K562 (cell line): ENCODE data around the gene RIT1.

Experiments used
- CTCF ChIP-seq, 3 experiments: IDR thresholded peaks in 2 of 3; conservative IDR thresholded peaks in 1 of 3; 2 replicates each; pipeline ENCODE4 v1.5.1; 2011 to 2012; ENCODE audit warnings: low read length in 3 of 3, mild to moderate bottlenecking in 3 of 3, control low read depth in 2 of 3, improper control_type of control experiment in 1 of 3, inconsistent platforms in 1 of 3, low read depth in 1 of 3, mixed read lengths in 1 of 3, moderate library complexity in 1 of 3; ENCODE audit not compliant: insufficient read depth in 2 of 3
- ELF4 ChIP-seq: fragments of 450-650 bp; formaldehyde crosslinking; IDR thresholded peaks from 2 replicates; pipeline ENCODE4 v1.4.0; 2022; ENCODE audit warnings: missing genetic modification characterization
- FOSL1 ChIP-seq: fragments of 200-800 bp; sonication (Bioruptor generic); conservative IDR thresholded peaks from 2 replicates; pipeline ENCODE4 v1.6.1; 2016; ENCODE audit warnings: missing genetic modification characterization, missing compliant biosample characterization
- KLF1 ChIP-seq: fragments of 450-650 bp; IDR thresholded peaks from 2 replicates; pipeline ENCODE4 v1.6.1; 2016; ENCODE audit warnings: missing genetic modification characterization, missing compliant biosample characterization
- TARDBP ChIP-seq: fragments of 450-650 bp; IDR thresholded peaks from 2 replicates; pipeline ENCODE4 v1.6.1; 2016
- TEAD4 ChIP-seq, 2 experiments: sonication (generic) in 1 of 2; formaldehyde crosslinking in 1 of 2; IDR thresholded peaks; 2 replicates each; pipeline versions ENCODE4 v1.6.1 to v1.8.0; 2012 to 2022; ENCODE audit warnings: borderline replicate concordance in 1 of 2, inconsistent platforms in 1 of 2, low read length in 1 of 2, mild to moderate bottlenecking in 1 of 2, missing genetic modification reagents in 1 of 2
- U2AF2 ChIP-seq: fragments of 200-400 bp; formaldehyde crosslinking; optimal IDR thresholded peaks from 2 replicates; pipeline ENCODE3; 2017; ENCODE audit warnings: low read depth, mild to moderate bottlenecking, low read length
- YBX1 ChIP-seq: fragments of 450-650 bp; IDR thresholded peaks from 2 replicates; pipeline ENCODE4 v1.7.1; 2016; ENCODE audit warnings: mild to moderate bottlenecking
- ZFPM2 ChIP-seq: fragments of 250-450 bp; sonication (Bioruptor Pico); IDR thresholded peaks from 2 replicates; pipeline ENCODE4 v1.5.1; 2022; ENCODE audit warnings: mild to moderate bottlenecking

GRCh38 chr1:155873860-155874259 lies 37.3 kb downstream of the RIT1 start:
- TF ChIP-seq U2AF2 (no peak), FOSL1 (tag) (no peak), ZFPM2 (CRISPR knock-in tag) (no peak), YBX1 (no peak), ELF4 (CRISPR knock-in tag) (no peak), TARDBP (no peak), KLF1 (tag) (no peak), CTCF (IDR thresholded peaks at IDR 0.05 in 2 of 3, conservative IDR thresholded peaks at IDR 0.05 in 1 of 3; ENCODE audit: insufficient read depth in 2 of 3, low read depth in 1 of 3, low read length in 3 of 3) (no peak), TEAD4 (IDR thresholded peaks at IDR 0.05; ENCODE audit: low read length) (no peak), TEAD4 (CRISPR knock-in tag; IDR thresholded peaks at IDR 0.05; ENCODE audit: borderline replicate concordance) (no peak)
